Measurements from ENCODE around the gene LIFR. TPM values are rescaled to one million over a fixed set of nuclear protein-coding genes. Genes with fewer than 3 reads are reported as not detected.

The LIFR gene
- total RNA-seq, 1 experiment from 2014 or later: 10.6 TPM

DNA sequence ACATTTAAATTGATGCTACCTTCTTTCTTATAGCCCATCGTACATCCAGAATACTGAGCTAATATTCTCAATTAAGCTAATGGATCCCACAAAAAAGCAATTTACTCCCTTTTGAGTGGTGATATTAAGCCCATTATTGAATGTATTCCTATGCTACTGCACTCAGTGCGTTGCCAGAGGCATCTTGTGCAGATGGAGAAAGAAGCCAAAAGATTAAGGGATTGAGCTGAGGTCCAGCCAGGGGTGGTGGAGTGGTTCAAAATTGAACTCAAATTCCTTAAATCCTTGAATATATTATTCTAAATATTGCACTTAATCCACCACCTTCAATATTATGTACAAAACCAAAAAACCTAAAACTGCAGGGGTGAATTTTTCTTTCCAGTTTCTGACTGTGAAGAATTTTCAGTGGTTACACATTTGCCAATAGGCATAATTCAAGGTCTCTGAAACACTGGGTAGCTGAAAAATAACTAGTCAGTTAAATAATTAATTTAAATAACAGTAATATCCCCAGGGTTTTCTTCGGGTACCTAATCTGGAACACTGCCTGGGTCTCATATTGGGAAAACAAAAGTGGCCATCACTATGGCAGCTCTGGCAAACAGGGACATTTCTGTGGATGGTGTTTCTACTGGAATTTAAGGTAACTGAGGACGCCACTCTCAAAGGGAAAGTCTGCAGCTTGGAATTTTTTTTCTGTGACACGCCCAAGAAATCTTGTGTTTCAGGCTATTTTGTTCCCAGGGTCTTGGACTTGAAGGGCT lies 6.2 kb upstream of the LIFR start:
- TF ChIP-seq, protein P1, sequence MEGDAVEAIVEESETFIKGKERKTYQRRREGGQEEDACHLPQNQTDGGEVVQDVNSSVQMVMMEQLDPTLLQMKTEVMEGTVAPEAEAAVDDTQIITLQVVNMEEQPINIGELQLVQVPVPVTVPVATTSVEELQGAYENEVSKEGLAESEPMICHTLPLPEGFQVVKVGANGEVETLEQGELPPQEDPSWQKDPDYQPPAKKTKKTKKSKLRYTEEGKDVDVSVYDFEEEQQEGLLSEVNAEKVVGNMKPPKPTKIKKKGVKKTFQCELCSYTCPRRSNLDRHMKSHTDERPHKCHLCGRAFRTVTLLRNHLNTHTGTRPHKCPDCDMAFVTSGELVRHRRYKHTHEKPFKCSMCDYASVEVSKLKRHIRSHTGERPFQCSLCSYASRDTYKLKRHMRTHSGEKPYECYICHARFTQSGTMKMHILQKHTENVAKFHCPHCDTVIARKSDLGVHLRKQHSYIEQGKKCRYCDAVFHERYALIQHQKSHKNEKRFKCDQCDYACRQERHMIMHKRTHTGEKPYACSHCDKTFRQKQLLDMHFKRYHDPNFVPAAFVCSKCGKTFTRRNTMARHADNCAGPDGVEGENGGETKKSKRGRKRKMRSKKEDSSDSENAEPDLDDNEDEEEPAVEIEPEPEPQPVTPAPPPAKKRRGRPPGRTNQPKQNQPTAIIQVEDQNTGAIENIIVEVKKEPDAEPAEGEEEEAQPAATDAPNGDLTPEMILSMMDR (IDR thresholded peaks at IDR 0.05 in 2 of 3, conservative IDR thresholded peaks at IDR 0.05 in 1 of 3; ENCODE audit: borderline replicate concordance in 1 of 3, insufficient read depth in 1 of 3, low read depth in 2 of 3, low read length in 2 of 3): no peak
- no peak for TF ChIP-seq SP1 (IDR thresholded peaks at IDR 0.05; ENCODE audit: low read depth)
- TF ChIP-seq ZNF274 (IDR thresholded peaks at IDR 0.05; ENCODE audit: low read depth, low read length): no peak
- TF ChIP-seq, protein P2, sequence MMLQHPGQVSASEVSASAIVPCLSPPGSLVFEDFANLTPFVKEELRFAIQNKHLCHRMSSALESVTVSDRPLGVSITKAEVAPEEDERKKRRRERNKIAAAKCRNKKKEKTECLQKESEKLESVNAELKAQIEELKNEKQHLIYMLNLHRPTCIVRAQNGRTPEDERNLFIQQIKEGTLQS (IDR thresholded peaks at IDR 0.05): no peak
- no peak for TF ChIP-seq YY1 (IDR thresholded peaks at IDR 0.05; ENCODE audit: extremely low read depth, insufficient replicate concordance, low read depth, low read length)
- TF ChIP-seq, protein P3, sequence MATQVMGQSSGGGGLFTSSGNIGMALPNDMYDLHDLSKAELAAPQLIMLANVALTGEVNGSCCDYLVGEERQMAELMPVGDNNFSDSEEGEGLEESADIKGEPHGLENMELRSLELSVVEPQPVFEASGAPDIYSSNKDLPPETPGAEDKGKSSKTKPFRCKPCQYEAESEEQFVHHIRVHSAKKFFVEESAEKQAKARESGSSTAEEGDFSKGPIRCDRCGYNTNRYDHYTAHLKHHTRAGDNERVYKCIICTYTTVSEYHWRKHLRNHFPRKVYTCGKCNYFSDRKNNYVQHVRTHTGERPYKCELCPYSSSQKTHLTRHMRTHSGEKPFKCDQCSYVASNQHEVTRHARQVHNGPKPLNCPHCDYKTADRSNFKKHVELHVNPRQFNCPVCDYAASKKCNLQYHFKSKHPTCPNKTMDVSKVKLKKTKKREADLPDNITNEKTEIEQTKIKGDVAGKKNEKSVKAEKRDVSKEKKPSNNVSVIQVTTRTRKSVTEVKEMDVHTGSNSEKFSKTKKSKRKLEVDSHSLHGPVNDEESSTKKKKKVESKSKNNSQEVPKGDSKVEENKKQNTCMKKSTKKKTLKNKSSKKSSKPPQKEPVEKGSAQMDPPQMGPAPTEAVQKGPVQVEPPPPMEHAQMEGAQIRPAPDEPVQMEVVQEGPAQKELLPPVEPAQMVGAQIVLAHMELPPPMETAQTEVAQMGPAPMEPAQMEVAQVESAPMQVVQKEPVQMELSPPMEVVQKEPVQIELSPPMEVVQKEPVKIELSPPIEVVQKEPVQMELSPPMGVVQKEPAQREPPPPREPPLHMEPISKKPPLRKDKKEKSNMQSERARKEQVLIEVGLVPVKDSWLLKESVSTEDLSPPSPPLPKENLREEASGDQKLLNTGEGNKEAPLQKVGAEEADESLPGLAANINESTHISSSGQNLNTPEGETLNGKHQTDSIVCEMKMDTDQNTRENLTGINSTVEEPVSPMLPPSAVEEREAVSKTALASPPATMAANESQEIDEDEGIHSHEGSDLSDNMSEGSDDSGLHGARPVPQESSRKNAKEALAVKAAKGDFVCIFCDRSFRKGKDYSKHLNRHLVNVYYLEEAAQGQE (IDR thresholded peaks at IDR 0.05; ENCODE audit: low read depth): no peak
- no peak for TF ChIP-seq POLR2AphosphoS5 (IDR thresholded peaks at IDR 0.05; ENCODE audit: low read depth, low read length)
- no peak for TF ChIP-seq FOSL1 (IDR thresholded peaks at IDR 0.05; ENCODE audit: low read depth)
- TF ChIP-seq ELF1 (IDR thresholded peaks at IDR 0.05; ENCODE audit: borderline replicate concordance, low read depth): no peak
- TF ChIP-seq CEBPB (IDR thresholded peaks at IDR 0.05; ENCODE audit: low read depth): no peak
- no peak for TF ChIP-seq SIN3A (IDR thresholded peaks at IDR 0.05; ENCODE audit: low read depth)
- TF ChIP-seq, protein P4, sequence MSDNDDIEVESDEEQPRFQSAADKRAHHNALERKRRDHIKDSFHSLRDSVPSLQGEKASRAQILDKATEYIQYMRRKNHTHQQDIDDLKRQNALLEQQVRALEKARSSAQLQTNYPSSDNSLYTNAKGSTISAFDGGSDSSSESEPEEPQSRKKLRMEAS (IDR thresholded peaks at IDR 0.05): no peak
- no peak for TF ChIP-seq TCF7L2 (IDR thresholded peaks at IDR 0.05; ENCODE audit: borderline replicate concordance, extremely low read depth, insufficient read depth, insufficient read length)
- TF ChIP-seq, protein P5, sequence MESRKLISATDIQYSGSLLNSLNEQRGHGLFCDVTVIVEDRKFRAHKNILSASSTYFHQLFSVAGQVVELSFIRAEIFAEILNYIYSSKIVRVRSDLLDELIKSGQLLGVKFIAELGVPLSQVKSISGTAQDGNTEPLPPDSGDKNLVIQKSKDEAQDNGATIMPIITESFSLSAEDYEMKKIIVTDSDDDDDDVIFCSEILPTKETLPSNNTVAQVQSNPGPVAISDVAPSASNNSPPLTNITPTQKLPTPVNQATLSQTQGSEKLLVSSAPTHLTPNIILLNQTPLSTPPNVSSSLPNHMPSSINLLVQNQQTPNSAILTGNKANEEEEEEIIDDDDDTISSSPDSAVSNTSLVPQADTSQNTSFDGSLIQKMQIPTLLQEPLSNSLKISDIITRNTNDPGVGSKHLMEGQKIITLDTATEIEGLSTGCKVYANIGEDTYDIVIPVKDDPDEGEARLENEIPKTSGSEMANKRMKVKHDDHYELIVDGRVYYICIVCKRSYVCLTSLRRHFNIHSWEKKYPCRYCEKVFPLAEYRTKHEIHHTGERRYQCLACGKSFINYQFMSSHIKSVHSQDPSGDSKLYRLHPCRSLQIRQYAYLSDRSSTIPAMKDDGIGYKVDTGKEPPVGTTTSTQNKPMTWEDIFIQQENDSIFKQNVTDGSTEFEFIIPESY (IDR thresholded peaks at IDR 0.05; ENCODE audit: extremely low read depth, insufficient replicate concordance, low read length): no peak
- no peak for TF ChIP-seq SRF (IDR thresholded peaks at IDR 0.05; ENCODE audit: low read depth)
- no peak for TF ChIP-seq POLR2A (IDR thresholded peaks at IDR 0.05; ENCODE audit: borderline replicate concordance, extremely low read depth, insufficient read depth, insufficient read length)
- RAD21 ChIA-PET (ENCODE audit: low non-redundant PET in 1 of 2, low total read pairs in 2 of 2, uncharacterized antibody in 2 of 2, unreplicated experiment in 2 of 2): no interaction called here
- H2AFZ ChIP-seq (ENCODE audit: low read depth, low read length, poor library complexity, severe bottlenecking): no peak overlapping the region
- H4K20me1 ChIP-seq (ENCODE audit: insufficient read depth): no peaks in the 10 kb centered on the region
- H3K9me2 ChIP-seq (ENCODE audit: insufficient read depth): no peaks in the 10 kb centered on the region
- no peak for ATAC-seq
- H3K27ac ChIP-seq (ENCODE audit: low read depth, low read length): no peak overlapping the region
- DNase-seq (ENCODE audit: low read depth, low spot score): no peak
- no peaks in the 10 kb centered on the region for H3K27me3 ChIP-seq (ENCODE audit: insufficient read depth, low read length)
- H3K9ac ChIP-seq (ENCODE audit: low read length): no peak overlapping the region
- H3K36me3 ChIP-seq (ENCODE audit: control insufficient read depth in 1 of 2, insufficient read depth in 2 of 2, low read length in 2 of 2): no peaks in the 10 kb centered on the region
- BruUV-seq (replicated peaks): no TSS peak
- POLR2A ChIA-PET: no interaction called here
- intact Hi-C loops (cut with micrococcal nuclease): no loop called here
- no peaks in the 10 kb centered on the region for H3K9me3 ChIP-seq (ENCODE audit: control insufficient read depth in 1 of 2, insufficient read depth in 1 of 2, low read depth in 1 of 2, low read length in 2 of 2)
- no peaks in the 10 kb centered on the region for H3K79me2 ChIP-seq (ENCODE audit: insufficient read depth, low read length)
- no peaks in the 10 kb centered on the region for H3K4me1 ChIP-seq (ENCODE audit: control insufficient read depth in 1 of 2, insufficient read depth in 2 of 2, low read length in 2 of 2)
- no peak overlapping the region for H3K4me3 ChIP-seq (replicated peaks in 1 of 2; ENCODE audit: low read depth in 1 of 2, low read length in 2 of 2)
- CTCF ChIA-PET: no interaction called here
- no peak overlapping the region for H3K4me2 ChIP-seq (ENCODE audit: low read length)

All from HCT116 (cell line).